H1 (cell line): ENCODE results near the gene PTPRD. TPM values are rescaled to one million over a fixed set of nuclear protein-coding genes. Genes with fewer than 3 reads are reported as not detected.

Experiments
- CTCF ChIA-PET: fragments of 300-600 bp; sonication (Branson Sonifier 250); formaldehyde crosslinking; loops from one replicate; lab custom pipeline; 2021; ENCODE audit not compliant: partially characterized antibody; lab: Charles Lee
- POLR2A ChIA-PET: fragments of 300-600 bp; sonication (Branson Sonifier 250); formaldehyde crosslinking; loops from one replicate; lab custom pipeline; 2021; ENCODE audit warnings: inconsistent platforms; ENCODE audit not compliant: partially characterized antibody; lab: Charles Lee
- DNase-seq, 2 experiments: peaks; one replicate each; pipeline versions ENCODE4 v3.0.0 to v3.0.0-alpha.2; 2010 to 2022; ENCODE audit warnings: low spot score in 2 of 2, low read depth in 1 of 2, mixed read lengths in 1 of 2
- FAIRE-seq: peaks from 2 replicates; lab custom pipeline; 2011; peaks lifted over from hg19 to GRCh38; lab: Jason Lieb, UNC
- H2AFZ ChIP-seq: 2 replicates; pipeline ENCODE4 v1.8.1; 2012; ENCODE audit warnings: low read length, inconsistent platforms
- H2AK5ac ChIP-seq: 2 replicates; pipeline ENCODE4 v1.6.1; 2013; ENCODE audit warnings: low read depth, low read length
- H2BK120ac ChIP-seq: replicated peaks from 2 replicates; pipeline ENCODE3; 2013; ENCODE audit warnings: low read depth, low read length, inconsistent platforms
- H2BK12ac ChIP-seq: 2 replicates; pipeline ENCODE4 v1.6.1; 2013; ENCODE audit warnings: low read depth, low read length
- H2BK15ac ChIP-seq: 2 replicates; pipeline ENCODE4 v1.6.1; 2013; ENCODE audit warnings: low read length
- H2BK20ac ChIP-seq: 2 replicates; pipeline ENCODE4 v1.6.1; 2013; ENCODE audit warnings: low read length
- H2BK5ac ChIP-seq: 2 replicates; pipeline ENCODE4 v1.6.1; 2013; ENCODE audit warnings: low read depth, low read length
- H3K14ac ChIP-seq: 2 replicates; pipeline ENCODE4 v1.6.1; 2013; ENCODE audit warnings: inconsistent platforms; ENCODE audit not compliant: insufficient read length
- H3K18ac ChIP-seq: 2 replicates; pipeline ENCODE4 v1.6.1; 2013; ENCODE audit warnings: low read length; ENCODE audit errors: extremely low read depth
- H3K23ac ChIP-seq: 2 replicates; pipeline ENCODE4 v1.6.1; 2013; ENCODE audit warnings: inconsistent platforms; ENCODE audit not compliant: insufficient read length
- H3K23me2 ChIP-seq: 2 replicates; pipeline ENCODE4 v1.6.1; 2013; ENCODE audit warnings: low read depth, low read length
- H3K27ac ChIP-seq: 2 replicates; pipeline ENCODE4 v1.6.1; 2011; ENCODE audit warnings: low read depth, low read length, inconsistent platforms
- H3K27me3 ChIP-seq, 4 experiments: replicated peaks in 1 of 4; 1 replicate in 1 of 4; 2 replicates in 3 of 4; pipeline versions ENCODE4 v1.6.1 to v1.8.1; 2011 to 2013; ENCODE audit warnings: low read length in 3 of 4, mild to moderate bottlenecking in 3 of 4, inconsistent platforms in 2 of 4, mixed read lengths in 2 of 4, moderate library complexity in 1 of 4; ENCODE audit not compliant: control insufficient read depth in 3 of 4, insufficient read depth in 3 of 4; ENCODE audit errors: extremely low read depth in 1 of 4
- H3K36me3 ChIP-seq, 4 experiments: 2 replicates each; pipeline versions ENCODE4 v1.6.1 to v1.8.1; 2011 to 2013; ENCODE audit warnings: mild to moderate bottlenecking in 4 of 4, low read length in 3 of 4, moderate library complexity in 2 of 4, control low read depth in 1 of 4, inconsistent platforms in 1 of 4; ENCODE audit not compliant: insufficient read depth in 4 of 4, control insufficient read depth in 2 of 4
- H3K4ac ChIP-seq: replicated peaks from 2 replicates; pipeline ENCODE3; 2013; ENCODE audit warnings: low read length, low read depth, mixed read lengths, inconsistent platforms; ENCODE audit not compliant: insufficient read length
- H3K4me1 ChIP-seq, 4 experiments: replicated peaks in 1 of 4; 1 replicate in 1 of 4; 2 replicates in 3 of 4; pipeline versions ENCODE4 v1.6.1 to v1.8.1; 2011 to 2013; ENCODE audit warnings: low read length in 3 of 4, inconsistent platforms in 2 of 4, mixed read lengths in 1 of 4; ENCODE audit not compliant: insufficient read depth in 4 of 4, control insufficient read depth in 3 of 4
- H3K4me2 ChIP-seq, 2 experiments: 2 replicates each; pipeline versions ENCODE4 v1.6.1 to v1.8.1; 2011 to 2013; ENCODE audit warnings: low read depth in 2 of 2, low read length in 2 of 2, control low read depth in 1 of 2, inconsistent platforms in 1 of 2, mild to moderate bottlenecking in 1 of 2; ENCODE audit not compliant: insufficient read depth in 1 of 2
- H3K4me3 ChIP-seq, 4 experiments: fragments of 200-600, 300-600 bp in 1 of 4; sonication (generic), shearing (Covaris generic), sonication (Bioruptor Twin) in 1 of 4; 2 replicates each; pipeline versions ENCODE4 v1.5.1 to v1.8.1; 2011 to 2016; ENCODE audit warnings: low read length in 4 of 4, low read depth in 3 of 4, control low read depth in 2 of 4, inconsistent platforms in 2 of 4, mild to moderate bottlenecking in 2 of 4, mixed read lengths in 1 of 4, moderate library complexity in 1 of 4; ENCODE audit not compliant: insufficient read depth in 2 of 4; ENCODE audit errors: extremely low read depth in 1 of 4
- H3K56ac ChIP-seq: replicated peaks from 2 replicates; pipeline ENCODE3; 2013; ENCODE audit warnings: low read depth, mild to moderate bottlenecking, mixed read lengths, low read length, inconsistent platforms; ENCODE audit not compliant: insufficient read length
- H3K79me1 ChIP-seq: 2 replicates; pipeline ENCODE4 v1.6.1; 2013; ENCODE audit warnings: low read depth, low read length, control low read depth
- H3K79me2 ChIP-seq, 2 experiments: 2 replicates each; pipeline versions ENCODE4 v1.6.1 to v1.8.1; 2012 to 2013; ENCODE audit warnings: low read length in 2 of 2, mild to moderate bottlenecking in 2 of 2, inconsistent platforms in 1 of 2; ENCODE audit not compliant: insufficient read depth in 2 of 2, control insufficient read depth in 1 of 2
- H3K9ac ChIP-seq, 4 experiments: replicated peaks in 1 of 4; 1 replicate in 1 of 4; 2 replicates in 3 of 4; pipeline versions ENCODE4 v1.6.1 to v1.8.1; 2011 to 2013; ENCODE audit warnings: low read depth in 3 of 4, low read length in 3 of 4, control low read depth in 2 of 4, mild to moderate bottlenecking in 2 of 4, moderate library complexity in 2 of 4, inconsistent platforms in 1 of 4; ENCODE audit errors: extremely low read depth in 1 of 4
- H3K9me3 ChIP-seq, 2 experiments: 2 replicates each; pipeline versions ENCODE4 v1.6.1 to v1.8.1; 2012 to 2013; ENCODE audit warnings: mild to moderate bottlenecking in 2 of 2, moderate library complexity in 2 of 2, control low read depth in 1 of 2, inconsistent platforms in 1 of 2, low read depth in 1 of 2, low read length in 1 of 2, mixed read lengths in 1 of 2; ENCODE audit not compliant: insufficient read depth in 2 of 2
- H4K20me1 ChIP-seq, 2 experiments: replicated peaks in 1 of 2; 2 replicates each; pipeline versions ENCODE3 to v1.8.1; 2011 to 2013; ENCODE audit warnings: inconsistent platforms in 2 of 2, low read length in 2 of 2, mild to moderate bottlenecking in 1 of 2; ENCODE audit not compliant: insufficient read depth in 2 of 2, control insufficient read depth in 1 of 2
- H4K5ac ChIP-seq: 2 replicates; pipeline ENCODE4 v1.6.1; 2013; ENCODE audit warnings: low read length, low read depth, mixed read lengths, inconsistent platforms; ENCODE audit not compliant: insufficient read length
- H4K8ac ChIP-seq: 2 replicates; pipeline ENCODE4 v1.8.0; 2013; ENCODE audit warnings: mild to moderate bottlenecking, moderate library complexity, low read length, inconsistent platforms; ENCODE audit not compliant: insufficient read depth; ENCODE audit errors: extremely low read depth
- H4K91ac ChIP-seq: replicated peaks from 2 replicates; pipeline ENCODE3; 2013; ENCODE audit warnings: low read length, mixed read lengths, inconsistent platforms; ENCODE audit not compliant: insufficient read length
- ASH2L ChIP-seq: fragments of 200-600, 300-600 bp; sonication (generic); IDR thresholded peaks from one replicate; pipeline ENCODE4 v1.7.1; 2017; ENCODE audit warnings: low read length
- BRCA1 ChIP-seq: IDR thresholded peaks from 2 replicates; pipeline ENCODE4 v1.6.1; 2012; ENCODE audit warnings: low read depth, low read length, improper control_type of control experiment
- CHD2 ChIP-seq: IDR thresholded peaks from 2 replicates; pipeline ENCODE4 v1.6.1; 2012; ENCODE audit warnings: low read length, improper control_type of control experiment
- EZH2 ChIP-seq: fragments of 200-600 bp; sonication (generic); IDR thresholded peaks from 2 replicates; pipeline ENCODE4 v1.7.1; 2012; ENCODE audit warnings: low read depth, mild to moderate bottlenecking, moderate library complexity, low read length, inconsistent platforms; ENCODE audit not compliant: severe bottlenecking
- FOSL1 ChIP-seq: IDR thresholded peaks from 2 replicates; pipeline ENCODE4 v1.6.1; 2011; ENCODE audit warnings: mild to moderate bottlenecking, low read depth, low read length, moderate library complexity; ENCODE audit not compliant: insufficient read depth
- HDAC2 ChIP-seq, 2 experiments: fragments of 300-600 bp in 1 of 2; sonication (generic) in 1 of 2; IDR thresholded peaks; 2 replicates each; pipeline ENCODE4 v1.6.1; 2011 to 2012; ENCODE audit warnings: low read depth in 2 of 2, low read length in 2 of 2, mild to moderate bottlenecking in 2 of 2, moderate library complexity in 2 of 2, borderline replicate concordance in 1 of 2, inconsistent platforms in 1 of 2
- KDM1A ChIP-seq: fragments of 200-600, 300-600 bp; sonication (generic); IDR thresholded peaks from 2 replicates; pipeline ENCODE4 v1.7.1; 2016; ENCODE audit warnings: mild to moderate bottlenecking, low read length, borderline replicate concordance
- KDM5A ChIP-seq: fragments of 200-600 bp; IDR thresholded peaks from 2 replicates; pipeline ENCODE4 v1.7.1; 2012; ENCODE audit warnings: mild to moderate bottlenecking, low read length, inconsistent platforms, mixed read lengths
- NANOG ChIP-seq: IDR thresholded peaks from 2 replicates; pipeline ENCODE4 v1.6.1; 2011; ENCODE audit warnings: low read length, low read depth, mild to moderate bottlenecking, inconsistent platforms; ENCODE audit not compliant: insufficient read depth, poor library complexity, severe bottlenecking
- NRF1 ChIP-seq: IDR thresholded peaks from 2 replicates; pipeline ENCODE4 v1.6.1; 2011; ENCODE audit warnings: mild to moderate bottlenecking, low read depth, low read length, improper control_type of control experiment
- PHF8 ChIP-seq: fragments of 200-600 bp; sonication (generic); conservative IDR thresholded peaks from 2 replicates; pipeline ENCODE4 v1.7.1; 2012; ENCODE audit warnings: low read depth, mild to moderate bottlenecking, inconsistent platforms, low read length, moderate library complexity
- POLR2AphosphoS5 ChIP-seq: IDR thresholded peaks from 2 replicates; pipeline ENCODE4 v1.6.1; 2011; ENCODE audit warnings: low read depth, low read length
- RFX5 ChIP-seq: IDR thresholded peaks from 2 replicates; pipeline ENCODE4 v1.6.1; 2011; ENCODE audit warnings: low read depth, low read length, improper control_type of control experiment, borderline replicate concordance
- SAP30 ChIP-seq: fragments of 300-600 bp; sonication (generic); IDR thresholded peaks from 2 replicates; pipeline ENCODE4 v1.7.1; 2012; ENCODE audit warnings: low read length, moderate library complexity, mild to moderate bottlenecking, inconsistent platforms; ENCODE audit not compliant: insufficient read depth, insufficient replicate concordance
- SP1 ChIP-seq: IDR thresholded peaks from 2 replicates; pipeline ENCODE4 v1.6.1; 2011; ENCODE audit warnings: low read depth, low read length
- WGBS, 2 experiments: shearing (Covaris generic) in 1 of 2; methylation state at CpG; one replicate each; pipeline versions ENCODE4 v1.1.6 to v1.1.7; 2013 to 2015; ENCODE audit warnings: low lambda C conversion rate in 2 of 2, mixed read lengths in 2 of 2, inconsistent platforms in 1 of 2, low coverage in 1 of 2, missing lambda C conversion rate in 1 of 2; ENCODE audit not compliant: insufficient replicate concordance in 2 of 2, insufficient coverage in 1 of 2, insufficient read length in 1 of 2; ENCODE audit errors: extremely low coverage in 1 of 2, missing lambda C conversion rate in 1 of 2; 5-methylcytosine and 5-hydroxymethylcytosine counted together
- polyA plus RNA-seq, 7 experiments: library from polyadenylated mRNA; depleted of rRNA in 3 of 7; stranded (reverse) in 5 of 7; unstranded in 2 of 7; fragments of >200 nt in 5 of 7; fragments of 200-250 nt in 2 of 7; gene quantifications; 1 replicate in 5 of 7; 2 replicates in 1 of 7; 4 replicates in 1 of 7; pipeline versions ENCODE4 v1.2.1 to v1.2.3, GENCODE V29; 2011 to 2013; ENCODE audit warnings: missing spikeins in 2 of 7, mixed read lengths in 2 of 7
- total RNA-seq: library from RNA; stranded (reverse); fragmentation: NEBNext Ultra II Directional; extraction: Animal tissue kit (Norgen Biotek cat#: 25700); gene quantifications from 2 replicates; pipeline ENCODE4 v1.2.1, GENCODE V29; 2021

The PTPRD gene
- total and polyA plus RNA-seq, 2 of the 8 experiments (the other 6 are each of a cell fraction or from before 2014, with no cell fraction given), result 17.2 to 77.0 TPM

GRCh38 chr9:10228082-10228481 is 384.7 kb downstream of the PTPRD start:
- H3K36me3 ChIP-seq, result no peaks in the 10 kb centered on the region
- H2BK12ac ChIP-seq, result no peak overlapping the region
- no peak overlapping the region for H4K91ac ChIP-seq
- no peaks in the 10 kb centered on the region for H4K20me1 ChIP-seq
- DNase-seq, result no peak
- no peak overlapping the region for H3K4me3 ChIP-seq
- POLR2A ChIA-PET, result no interaction called here
- no peaks in the 10 kb centered on the region for H3K9me3 ChIP-seq
- FAIRE-seq, result no peak
- 92% methylated on average over 1 of the region's 1 CpG; no CpG with 5 or more reads in 1 of the 2 experiments for WGBS, 2 experiments
- no peaks in the 10 kb centered on the region for H3K79me2 ChIP-seq
- no peaks in the 10 kb centered on the region; the same call in 1 of the 2 replicates for H3K23me2 ChIP-seq
- no peak overlapping the region for H3K23ac ChIP-seq
- H3K9ac ChIP-seq, result no peak overlapping the region
- no peak overlapping the region for H3K18ac ChIP-seq
- no peaks in the 10 kb centered on the region for H3K27me3 ChIP-seq
- H3K4me2 ChIP-seq, result no peak overlapping the region
- H2AK5ac ChIP-seq, result no peak overlapping the region
- no peaks in the 10 kb centered on the region for H3K79me1 ChIP-seq
- no peak overlapping the region for H3K27ac ChIP-seq
- CTCF ChIA-PET, result no interaction called here
- no peak overlapping the region for H2AFZ ChIP-seq
- H3K56ac ChIP-seq, result no peak overlapping the region
- H2BK120ac ChIP-seq, result no peak overlapping the region
- H3K4me1 ChIP-seq, result peaks cover 0 to 6% (median 0%) of the 10 kb centered on the region in 4 experiments; a peak in 2 of 7 replicates
- H2BK5ac ChIP-seq, result no peak overlapping the region
- no peak overlapping the region for H2BK15ac ChIP-seq
- no peak overlapping the region for H2BK20ac ChIP-seq
- H3K4ac ChIP-seq, result no peak overlapping the region
- no peak overlapping the region for H3K14ac ChIP-seq
- H4K8ac ChIP-seq, result no peak overlapping the region
- H4K5ac ChIP-seq, result no peak overlapping the region
- TF ChIP-seq FOSL1, result no peak
- no peak for TF ChIP-seq PHF8
- TF ChIP-seq EZH2, result no peak
- TF ChIP-seq RFX5, result no peak
- no peak for TF ChIP-seq KDM1A
- no peak for TF ChIP-seq KDM5A
- TF ChIP-seq POLR2AphosphoS5, result no peak
- TF ChIP-seq NANOG, result no peak
- no peak for TF ChIP-seq ASH2L
- no peak for TF ChIP-seq NRF1
- no peak for TF ChIP-seq SAP30
- no peak for TF ChIP-seq BRCA1
- TF ChIP-seq SP1, result no peak
- no peak for TF ChIP-seq HDAC2 (IDR thresholded peaks at IDR 0.05; ENCODE audit: borderline replicate concordance in 1 of 2, low read depth in 2 of 2, low read length in 2 of 2)
- TF ChIP-seq CHD2, result no peak
